PC-9 (cell line): ENCODE measurements around the gene LPIN3. TPM values are rescaled to one million over a fixed set of nuclear protein-coding genes. Genes with fewer than 3 reads are reported as not detected.

ENCODE experiments used
- BruUV-seq: library from RNA; stranded (reverse); fragments of 400-500 nt; replicated peaks from 2 replicates; lab custom pipeline; 2021; lab: Mats Ljungman, UMichigan
- CTCF ChIA-PET: fragments of 300-600 bp; sonication (Branson Sonifier 250); formaldehyde crosslinking; loops from one replicate; lab custom pipeline; 2022; ENCODE audit warnings: antibody characterized with exemption; lab: Charles Lee
- POLR2A ChIA-PET: fragments of 300-600 bp; sonication (Branson Sonifier 250); formaldehyde crosslinking; loops from one replicate; lab custom pipeline; 2022; ENCODE audit warnings: antibody characterized with exemption; ENCODE audit not compliant: unreplicated experiment; lab: Charles Lee
- DNase-seq, 2 experiments: peaks; one replicate each; pipeline versions ENCODE4 v3.0.0 to v3.0.0-alpha.2; 2015 to 2022; ENCODE audit warnings: mixed read lengths in 1 of 2
- H2AFZ ChIP-seq: fragments of 200-600 bp; sonication (generic); 2 replicates; pipeline ENCODE4 v1.8.1; 2017; ENCODE audit warnings: antibody characterized with exemption
- H3F3A ChIP-seq: fragments of 200-600 bp; sonication (generic); 2 replicates; pipeline ENCODE4 v1.8.1; 2017; ENCODE audit warnings: antibody characterized with exemption, mild to moderate bottlenecking, low read depth; ENCODE audit not compliant: insufficient read depth
- H3K27ac ChIP-seq: fragments of 200-600 bp; sonication (generic); 2 replicates; pipeline ENCODE4 v1.6.1; 2016; ENCODE audit warnings: mixed run types
- H3K27me3 ChIP-seq: fragments of 200-600 bp; sonication (generic); 2 replicates; pipeline ENCODE4 v1.6.1; 2016; ENCODE audit warnings: low read depth, mixed run types; ENCODE audit not compliant: insufficient read depth
- H3K36me3 ChIP-seq: fragments of 200-600 bp; sonication (generic); 2 replicates; pipeline ENCODE4 v1.6.1; 2016; ENCODE audit warnings: low read depth, mixed run types
- H3K4me1 ChIP-seq: fragments of 200-600 bp; sonication (generic); replicated peaks from 2 replicates; pipeline ENCODE4 v1.6.1; 2016; ENCODE audit warnings: mixed run types; ENCODE audit not compliant: insufficient read depth
- H3K4me2 ChIP-seq: fragments of 200-600 bp; sonication (generic); 2 replicates; pipeline ENCODE4 v1.6.1; 2017; ENCODE audit warnings: mixed run types
- H3K4me3 ChIP-seq: fragments of 200-600 bp; sonication (generic); 2 replicates; pipeline ENCODE4 v1.6.1; 2016; ENCODE audit warnings: mixed run types
- H3K79me2 ChIP-seq: fragments of 200-600 bp; sonication (generic); 2 replicates; pipeline ENCODE4 v1.6.1; 2017; ENCODE audit warnings: low read depth, mixed run types
- H3K9me2 ChIP-seq: fragments of 200-600 bp; sonication (generic); 2 replicates; pipeline ENCODE4 v1.8.1; 2017; ENCODE audit warnings: mild to moderate bottlenecking; ENCODE audit not compliant: insufficient read depth
- H3K9me3 ChIP-seq: fragments of 200-600 bp; sonication (generic); 2 replicates; pipeline ENCODE4 v1.8.1; 2016; ENCODE audit warnings: low read depth; ENCODE audit not compliant: insufficient read depth
- H4K20me1 ChIP-seq: fragments of 200-600 bp; sonication (generic); 2 replicates; pipeline ENCODE4 v1.8.1; 2017; ENCODE audit not compliant: insufficient read depth
- EZH2 ChIP-seq: fragments of 200-600 bp; sonication (generic); IDR thresholded peaks from 2 replicates; pipeline ENCODE4 v1.8.0; 2017; ENCODE audit warnings: antibody characterized with exemption, low read depth
- intact Hi-C: fragments of 100-400 bp; cut with micrococcal nuclease; formaldehyde crosslinking; loops from one replicate; pipeline ENCODE4 v1.10.0; 2022; ENCODE audit not compliant: unreplicated experiment
- total RNA-seq: library from RNA; stranded (reverse); gene quantifications from 2 replicates; pipeline ENCODE4 v1.2.3, GENCODE V29; 2021
- TF ChIP-seq, protein P1 (sequence below): fragments of 200-600 bp; sonication (generic); conservative IDR thresholded peaks from 2 replicates; pipeline ENCODE4 v1.6.1; 2017; ENCODE audit warnings: mixed run types, antibody characterized with exemption, mild to moderate bottlenecking, moderate library complexity

Gene LPIN3
- total RNA-seq, 1 experiment from 2014 or later, result 12.1 TPM

DNA sequence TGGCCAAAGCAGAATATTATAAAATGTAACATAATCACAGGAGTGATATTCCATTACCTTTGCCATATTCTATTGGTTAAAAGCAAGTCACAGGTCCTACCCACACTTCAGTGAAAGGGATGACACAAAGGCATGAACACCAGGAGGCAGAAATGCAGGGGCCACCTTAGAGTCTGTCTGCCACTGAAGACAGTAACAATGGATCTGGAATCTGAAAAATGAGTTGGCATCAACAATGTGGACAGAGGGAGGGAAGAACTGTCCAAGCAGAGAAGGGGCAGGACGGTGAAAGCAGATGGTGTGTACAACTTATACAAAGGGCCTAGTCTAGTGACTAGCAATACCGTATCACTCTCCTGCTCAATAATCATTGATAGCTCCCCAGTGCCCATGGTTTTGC lies 6.6 kb upstream of the LPIN3 start:
- no peaks in the 10 kb centered on the region for H3K27me3 ChIP-seq
- no peak overlapping the region for H2AFZ ChIP-seq
- intact Hi-C loops, result no loop called here
- H3K9me3 ChIP-seq, result no peaks in the 10 kb centered on the region
- ChIA-PET POLR2A (no interaction called here), CTCF (no interaction called here)
- no peak overlapping the region for H3K27ac ChIP-seq
- no peaks in the 10 kb centered on the region for H3K79me2 ChIP-seq
- BruUV-seq, result no TSS peak
- no peaks in the 10 kb centered on the region for H3K9me2 ChIP-seq
- H3K4me2 ChIP-seq, result no peak overlapping the region
- peaks cover 14% of the 10 kb centered on the region for H3K4me1 ChIP-seq
- H3K36me3 ChIP-seq, result no peaks in the 10 kb centered on the region
- DNase-seq, result no peak
- peaks cover 14% of the 10 kb centered on the region for H3F3A ChIP-seq
- H3K4me3 ChIP-seq, result no peak overlapping the region
- TF ChIP-seq, protein P1, sequence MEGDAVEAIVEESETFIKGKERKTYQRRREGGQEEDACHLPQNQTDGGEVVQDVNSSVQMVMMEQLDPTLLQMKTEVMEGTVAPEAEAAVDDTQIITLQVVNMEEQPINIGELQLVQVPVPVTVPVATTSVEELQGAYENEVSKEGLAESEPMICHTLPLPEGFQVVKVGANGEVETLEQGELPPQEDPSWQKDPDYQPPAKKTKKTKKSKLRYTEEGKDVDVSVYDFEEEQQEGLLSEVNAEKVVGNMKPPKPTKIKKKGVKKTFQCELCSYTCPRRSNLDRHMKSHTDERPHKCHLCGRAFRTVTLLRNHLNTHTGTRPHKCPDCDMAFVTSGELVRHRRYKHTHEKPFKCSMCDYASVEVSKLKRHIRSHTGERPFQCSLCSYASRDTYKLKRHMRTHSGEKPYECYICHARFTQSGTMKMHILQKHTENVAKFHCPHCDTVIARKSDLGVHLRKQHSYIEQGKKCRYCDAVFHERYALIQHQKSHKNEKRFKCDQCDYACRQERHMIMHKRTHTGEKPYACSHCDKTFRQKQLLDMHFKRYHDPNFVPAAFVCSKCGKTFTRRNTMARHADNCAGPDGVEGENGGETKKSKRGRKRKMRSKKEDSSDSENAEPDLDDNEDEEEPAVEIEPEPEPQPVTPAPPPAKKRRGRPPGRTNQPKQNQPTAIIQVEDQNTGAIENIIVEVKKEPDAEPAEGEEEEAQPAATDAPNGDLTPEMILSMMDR, result no peak
- TF ChIP-seq EZH2, result no peak
- no peaks in the 10 kb centered on the region for H4K20me1 ChIP-seq

DNA sequence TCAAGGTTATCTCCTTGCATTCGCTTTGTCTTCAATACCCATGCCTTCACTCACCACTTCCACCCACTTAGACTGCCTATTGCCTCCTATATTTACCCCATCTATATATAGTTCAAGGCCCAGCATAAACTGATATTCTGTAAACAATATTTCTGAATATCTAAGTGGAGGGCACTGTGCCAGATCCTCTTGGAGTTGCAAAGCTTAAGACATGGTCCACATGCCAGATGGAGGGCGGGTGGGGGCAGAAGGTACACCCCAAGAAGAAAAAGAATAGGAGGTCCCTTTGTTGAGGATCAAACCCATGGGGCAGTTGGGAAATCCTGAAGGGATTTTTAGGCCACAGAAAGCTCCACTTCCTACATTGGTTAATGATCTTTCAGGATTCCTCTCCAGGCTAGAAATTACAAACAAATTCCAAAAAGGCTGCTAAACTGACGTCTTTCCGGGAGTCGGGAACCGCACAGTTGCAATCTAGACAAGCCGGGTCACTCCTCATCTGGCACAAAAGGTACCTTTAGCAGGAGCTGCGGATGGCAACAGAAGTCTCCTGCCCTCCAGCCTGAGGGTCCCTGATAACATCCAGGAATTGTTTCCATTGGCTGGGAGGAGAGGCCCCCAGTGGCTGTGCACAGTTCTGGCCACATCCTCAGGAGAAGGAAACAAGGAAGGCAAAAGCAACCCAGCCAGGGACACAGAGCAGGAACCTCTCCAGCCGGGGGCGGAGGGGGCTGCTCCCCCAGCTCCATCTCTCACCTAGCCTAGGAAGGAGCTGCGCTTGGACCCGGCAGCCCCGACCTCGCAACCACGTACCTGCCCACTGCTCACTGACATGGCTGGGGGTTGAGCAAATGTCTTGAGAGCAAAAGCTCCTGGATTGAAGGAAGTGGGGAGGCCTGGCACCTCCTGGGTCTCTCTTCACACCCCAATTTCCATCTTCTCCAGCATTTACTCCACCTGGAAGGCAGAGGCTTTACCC lies 5.9 kb upstream of the LPIN3 start:
- no peak for DNase-seq
- Histone ChIP-seq H3K4me3 (no peak overlapping the region), H3K4me2 (no peak overlapping the region), H3K9me3 (no peaks in the 10 kb centered on the region), H3K9me2 (no peaks in the 10 kb centered on the region), H2AFZ (no peak overlapping the region), H3K27ac (no peak overlapping the region), H3K36me3 (no peaks in the 10 kb centered on the region), H4K20me1 (no peaks in the 10 kb centered on the region), H3K4me1 (peaks cover 15% of the 10 kb centered on the region), H3K27me3 (no peaks in the 10 kb centered on the region), H3K79me2 (no peaks in the 10 kb centered on the region), H3F3A (peaks cover 8% of the 10 kb centered on the region)
- no peak for TF ChIP-seq EZH2
- TF ChIP-seq, protein P1, result no peak
- intact Hi-C loops, result no loop called here
- POLR2A ChIA-PET, result no interaction called here
- no TSS peak for BruUV-seq
- CTCF ChIA-PET, result interaction anchor here (0.6 kb wide), 2 partner anchors 88 to 367 kb away, joined by 4 read pairs; no protein-coding TSS in a partner anchor

DNA sequence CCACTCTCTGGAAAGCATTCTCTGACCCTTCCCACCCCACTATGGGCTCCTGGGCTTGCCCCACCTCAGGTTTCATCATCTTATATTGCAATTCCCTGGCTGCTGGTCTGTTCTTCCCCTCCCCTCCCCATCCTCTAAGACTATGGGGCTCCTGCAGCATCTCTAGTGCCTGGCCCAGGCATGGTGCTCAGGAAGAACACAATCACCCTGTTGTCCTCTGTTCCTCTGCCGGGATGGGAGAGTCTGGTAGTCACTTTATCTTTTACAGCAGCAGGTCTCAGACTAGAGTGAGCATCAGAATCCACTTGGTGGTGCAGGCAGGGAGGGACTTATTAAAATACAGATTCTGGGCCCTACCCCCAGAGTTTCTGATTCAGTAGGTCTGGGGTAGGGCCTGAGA lies 5.0 kb upstream of the LPIN3 start:
- intact Hi-C loops, result no loop called here

More for the DNA sequence above, 5.0 kb upstream of the LPIN3 start:
- Histone ChIP-seq H3K4me2 (no peak overlapping the region), H2AFZ (no peak overlapping the region), H3K79me2 (no peaks in the 10 kb centered on the region), H3K9me2 (no peaks in the 10 kb centered on the region), H3K9me3 (no peaks in the 10 kb centered on the region), H4K20me1 (no peaks in the 10 kb centered on the region), H3K27me3 (no peaks in the 10 kb centered on the region), H3F3A (peaks cover 3% of the 10 kb centered on the region; the same call in 1 of the 2 replicates), H3K36me3 (no peaks in the 10 kb centered on the region), H3K4me1 (peaks cover 9% of the 10 kb centered on the region), H3K4me3 (no peak overlapping the region), H3K27ac (no peak overlapping the region)
- no peak for DNase-seq
- ChIA-PET CTCF (no interaction called here), POLR2A (no interaction called here)
- no TSS peak for BruUV-seq
- TF ChIP-seq, protein P1, result no peak
- TF ChIP-seq EZH2, result no peak
